GM12878 (cell line): Measurements from ENCODE around the gene ANGEL2.

Experiments used
- CEBPZ ChIP-seq: fragments of 150-350 bp; IDR thresholded peaks from 2 replicates; pipeline ENCODE4 v1.6.1; 2016; ENCODE audit warnings: low read depth, low read length
- CTCF ChIP-seq, 3 experiments: IDR thresholded peaks in 2 of 3; conservative IDR thresholded peaks in 1 of 3; 2 replicates each; pipeline ENCODE4 v1.5.1; 2011; ENCODE audit warnings: low read depth in 3 of 3, low read length in 3 of 3, mild to moderate bottlenecking in 3 of 3, control low read depth in 2 of 3, moderate library complexity in 2 of 3, inconsistent platforms in 1 of 3, mixed read lengths in 1 of 3; ENCODE audit not compliant: control insufficient read depth in 2 of 3, insufficient read depth in 1 of 3; ENCODE audit errors: extremely low read depth in 1 of 3
- E2F4 ChIP-seq: IDR thresholded peaks from 2 replicates; pipeline ENCODE4 v1.6.1; 2012; ENCODE audit warnings: low read depth, low read length, improper control_type of control experiment
- EZH2 ChIP-seq: IDR thresholded peaks from 2 replicates; pipeline ENCODE4 v1.6.1; 2012; ENCODE audit warnings: low read depth, mild to moderate bottlenecking, control low read depth, inconsistent platforms, low read length, borderline replicate concordance; ENCODE audit not compliant: control insufficient read depth
- HDGF ChIP-seq: fragments of 450-650 bp; IDR thresholded peaks from 2 replicates; pipeline ENCODE4 v1.6.1; 2016; ENCODE audit warnings: antibody characterized with exemption
- MXI1 ChIP-seq: fragments of 150-350 bp; IDR thresholded peaks from 2 replicates; pipeline ENCODE4 v1.6.1; 2011; ENCODE audit warnings: low read depth, mild to moderate bottlenecking, inconsistent platforms, low read length, improper control_type of control experiment
- PKNOX1 ChIP-seq: fragments of 450-650 bp; IDR thresholded peaks from 2 replicates; pipeline ENCODE4 v1.6.1; 2016; ENCODE audit warnings: mild to moderate bottlenecking
- RAD21 ChIP-seq: IDR thresholded peaks from 2 replicates; pipeline ENCODE4 v1.6.1; 2011; ENCODE audit warnings: mild to moderate bottlenecking, low read depth, low read length, moderate library complexity; ENCODE audit not compliant: insufficient read depth
- SMC3 ChIP-seq: IDR thresholded peaks from 2 replicates; pipeline ENCODE4 v1.6.1; 2011; ENCODE audit warnings: low read length, improper control_type of control experiment, borderline replicate concordance
- SREBF1 ChIP-seq: IDR thresholded peaks from 2 replicates; pipeline ENCODE4 v1.6.1; 2012; ENCODE audit warnings: mild to moderate bottlenecking, low read length
- SUPT20H ChIP-seq: IDR thresholded peaks from 2 replicates; pipeline ENCODE4 v1.6.1; 2011; ENCODE audit warnings: low read depth, mild to moderate bottlenecking, low read length, moderate library complexity, borderline replicate concordance; ENCODE audit not compliant: control insufficient read depth
- TAF1 ChIP-seq: IDR thresholded peaks from 2 replicates; pipeline ENCODE4 v1.6.1; 2011; ENCODE audit warnings: mild to moderate bottlenecking, low read depth, low read length, borderline replicate concordance
- USF2 ChIP-seq: IDR thresholded peaks from 2 replicates; pipeline ENCODE4 v1.6.1; 2011; ENCODE audit warnings: low read depth, low read length, improper control_type of control experiment, borderline replicate concordance
- ZNF592 ChIP-seq: fragments of 450-650 bp; IDR thresholded peaks from 2 replicates; pipeline ENCODE4 v1.6.1; 2017; ENCODE audit warnings: mild to moderate bottlenecking, moderate library complexity

GRCh38 chr1:212984522-212985291 is 31.0 kb downstream of the ANGEL2 start:
- no peak for TF ChIP-seq CTCF (IDR thresholded peaks at IDR 0.05 in 2 of 3, conservative IDR thresholded peaks at IDR 0.05 in 1 of 3; ENCODE audit: control insufficient read depth in 2 of 3, extremely low read depth in 1 of 3, insufficient read depth in 1 of 3, low read depth in 3 of 3, low read length in 3 of 3)
- no peak for TF ChIP-seq E2F4
- TF ChIP-seq TAF1: no peak
- no peak for TF ChIP-seq HDGF
- no peak for TF ChIP-seq SUPT20H
- no peak for TF ChIP-seq EZH2
- no peak for TF ChIP-seq PKNOX1
- TF ChIP-seq SREBF1: no peak
- no peak for TF ChIP-seq MXI1
- no peak for TF ChIP-seq SMC3
- TF ChIP-seq CEBPZ: no peak
- TF ChIP-seq RAD21: no peak
- no peak for TF ChIP-seq USF2
- TF ChIP-seq ZNF592: no peak
